ENCODE data around the gene WDR45B. TPM values are rescaled to one million over a fixed set of nuclear protein-coding genes. Genes with fewer than 3 reads are reported as not detected.

WDR45B gene
- total RNA-seq, 1 donor from 2014 or later: 74.0 TPM

- peaks cover 14% of the 10 kb centered on the region for H3K36me3 Mint-ChIP-seq
- H3K4me3 Mint-ChIP-seq: peak overlapping the region; percentile 67
- peaks cover 11% of the 10 kb centered on the region for H3K27me3 Mint-ChIP-seq
- H3K27ac Mint-ChIP-seq: no peak overlapping the region
- peaks cover 7% of the 10 kb centered on the region for H3K9me3 Mint-ChIP-seq
- peaks cover 14% of the 10 kb centered on the region for H3K4me1 Mint-ChIP-seq (ENCODE audit: unreplicated experiment)
- no peak for TF ChIP-seq CTCF (conservative IDR thresholded peaks at IDR 0.05)
- no peak for DNase-seq (ENCODE audit: extremely low spot score, unreplicated experiment)
Measured at GRCh38 chr17:82693168-82693867, 45.1 kb upstream of the WDR45B start.

GRCh38 chr17:82692268-82692667 lies 44.0 kb upstream of the WDR45B start:
- Mint-ChIP-seq H3K4me1 (ENCODE audit: unreplicated experiment) (peaks cover 14% of the 10 kb centered on the region), H3K4me3 (no peak overlapping the region), H3K9me3 (peaks cover 7% of the 10 kb centered on the region), H3K27ac (no peak overlapping the region), H3K27me3 (peaks cover 11% of the 10 kb centered on the region), H3K36me3 (peaks cover 14% of the 10 kb centered on the region)
- TF ChIP-seq CTCF (conservative IDR thresholded peaks at IDR 0.05): no peak
- DNase-seq (ENCODE audit: extremely low spot score, unreplicated experiment): no peak

GRCh38 chr17:82691714-82692113 lies 43.5 kb upstream of the WDR45B start:
- H3K27me3 Mint-ChIP-seq: peaks cover 5% of the 10 kb centered on the region
- peaks cover 14% of the 10 kb centered on the region for H3K36me3 Mint-ChIP-seq
- H3K4me3 Mint-ChIP-seq: no peak overlapping the region
- H3K27ac Mint-ChIP-seq: no peak overlapping the region
- TF ChIP-seq CTCF (conservative IDR thresholded peaks at IDR 0.05): no peak
- peaks cover 14% of the 10 kb centered on the region for H3K4me1 Mint-ChIP-seq (ENCODE audit: unreplicated experiment)
- DNase-seq (ENCODE audit: extremely low spot score, unreplicated experiment): no peak
- H3K9me3 Mint-ChIP-seq: peaks cover 7% of the 10 kb centered on the region

DNA sequence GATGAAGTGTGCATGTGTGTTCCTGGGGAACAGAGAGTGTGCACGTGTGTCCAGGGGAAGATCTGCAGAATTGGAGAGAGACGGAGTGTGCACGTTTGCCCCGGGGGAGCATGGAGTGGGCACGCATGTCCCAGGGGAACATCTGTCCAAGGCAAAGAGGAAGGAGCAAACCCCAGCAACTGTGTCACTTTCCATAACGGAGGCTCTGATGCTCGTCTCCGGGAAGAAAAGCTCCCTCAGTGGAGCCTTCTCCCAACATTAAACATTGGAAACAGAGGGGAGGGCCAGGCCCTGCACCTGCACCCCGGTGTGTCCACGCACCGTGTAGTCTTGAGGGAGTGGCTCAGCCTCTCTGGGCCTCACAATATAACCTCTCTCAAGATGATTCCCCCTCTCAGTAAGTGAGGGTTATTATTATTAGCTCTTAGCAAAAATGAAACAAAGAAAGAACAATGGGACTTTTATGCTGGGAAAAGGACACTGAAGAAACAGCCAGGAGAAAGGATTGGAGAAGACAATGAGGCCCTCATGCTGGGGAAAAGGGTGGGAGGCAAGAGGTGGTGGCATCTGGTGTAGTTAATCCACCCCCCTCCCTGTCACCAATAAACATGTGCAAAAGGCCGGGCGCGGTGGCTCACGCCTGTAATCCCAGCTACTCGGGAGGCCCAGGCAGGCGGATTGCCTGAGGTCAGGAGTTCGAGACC lies 42.7 kb upstream of the WDR45B start:
- TF ChIP-seq CTCF (conservative IDR thresholded peaks at IDR 0.05): no peak
- no peaks in the 10 kb centered on the region for H3K27me3 Mint-ChIP-seq
- peaks cover 14% of the 10 kb centered on the region for H3K36me3 Mint-ChIP-seq
- DNase-seq (ENCODE audit: extremely low spot score, unreplicated experiment): no peak
- peaks cover 14% of the 10 kb centered on the region for H3K4me1 Mint-ChIP-seq (ENCODE audit: unreplicated experiment)
- no peak overlapping the region for H3K4me3 Mint-ChIP-seq
- no peak overlapping the region for H3K27ac Mint-ChIP-seq
- H3K9me3 Mint-ChIP-seq: peaks cover 7% of the 10 kb centered on the region

- TF ChIP-seq CTCF (conservative IDR thresholded peaks at IDR 0.05): no peak
- H3K27ac Mint-ChIP-seq: no peak overlapping the region
- peaks cover 8% of the 10 kb centered on the region for H3K36me3 Mint-ChIP-seq
- no peaks in the 10 kb centered on the region for H3K9me3 Mint-ChIP-seq
- no peaks in the 10 kb centered on the region for H3K27me3 Mint-ChIP-seq
- DNase-seq (ENCODE audit: extremely low spot score, unreplicated experiment): no peak
- H3K4me1 Mint-ChIP-seq (ENCODE audit: unreplicated experiment): peaks cover 14% of the 10 kb centered on the region
- H3K4me3 Mint-ChIP-seq: no peak overlapping the region
Measured at GRCh38 chr17:82689077-82689476, 40.8 kb upstream of the WDR45B start.

Measured in type B pancreatic cell (in vitro differentiated cells).